Hepatocyte (in vitro differentiated cells): ENCODE measurements around the gene SHANK1.

Experiments used
- CTCF ChIP-seq: fragments of 200-600 bp; sonication (generic); IDR thresholded peaks from 2 replicates; pipeline ENCODE4 v1.5.1; 2016; ENCODE audit warnings: antibody characterized with exemption, mild to moderate bottlenecking; ENCODE audit not compliant: poor library complexity
- EZH2 ChIP-seq: fragments of 200-600 bp; sonication (generic); IDR thresholded peaks from 2 replicates; pipeline ENCODE4 v1.6.1; 2016; ENCODE audit warnings: antibody characterized with exemption, mild to moderate bottlenecking, borderline replicate concordance
- EZH2phosphoT487 ChIP-seq: fragments of 200-600 bp; sonication (generic); IDR thresholded peaks from one replicate; pipeline ENCODE4 v1.6.1; 2018; ENCODE audit warnings: antibody characterized with exemption, mild to moderate bottlenecking, low read depth, moderate library complexity; ENCODE audit not compliant: unreplicated experiment, severe bottlenecking

- TF ChIP-seq CTCF: no peak
- TF ChIP-seq EZH2: no peak
- TF ChIP-seq EZH2phosphoT487: no peak
Observed at GRCh38 chr19:50676625-50677197, 42.9 kb downstream of the SHANK1 start.
